Osteoblast (primary cell): Measurements from ENCODE around the gene CEBPB. TPM values are rescaled to one million over a fixed set of nuclear protein-coding genes. Genes with fewer than 3 reads are reported as not detected.

ENCODE experiments used
- DNase-seq: peaks from one replicate; pipeline ENCODE4 v3.0.0; 2011; ENCODE audit warnings: low spot score, mixed read lengths; ENCODE audit not compliant: insufficient read length; ENCODE audit errors: missing footprints
- H2AFZ ChIP-seq: 2 replicates; pipeline ENCODE4 v1.6.0; 2011; ENCODE audit warnings: mild to moderate bottlenecking, low read length
- H3K27ac ChIP-seq: 2 replicates; pipeline ENCODE4 v1.5.1; 2011; ENCODE audit warnings: mild to moderate bottlenecking, low read depth, low read length, moderate library complexity
- H3K27me3 ChIP-seq: 2 replicates; pipeline ENCODE4 v1.6.0; 2012; ENCODE audit warnings: mild to moderate bottlenecking, control low read depth, inconsistent platforms, low read length, moderate library complexity; ENCODE audit not compliant: insufficient read depth
- H3K36me3 ChIP-seq: 2 replicates; pipeline ENCODE4 v1.5.1; 2011; ENCODE audit warnings: mild to moderate bottlenecking, low read length, control low read depth, moderate library complexity; ENCODE audit not compliant: insufficient read depth
- H3K4me1 ChIP-seq: 2 replicates; pipeline ENCODE4 v1.5.1; 2011; ENCODE audit warnings: mild to moderate bottlenecking, low read length, control low read depth, moderate library complexity; ENCODE audit not compliant: insufficient read depth
- H3K4me2 ChIP-seq: 2 replicates; pipeline ENCODE4 v1.6.0; 2011; ENCODE audit warnings: mild to moderate bottlenecking, low read length; ENCODE audit not compliant: insufficient read depth
- H3K4me3 ChIP-seq: fragments of 200-600 bp; sonication (generic); 3 replicates; pipeline ENCODE4 v1.5.1; 2012; ENCODE audit warnings: mild to moderate bottlenecking, low read length, inconsistent platforms; ENCODE audit not compliant: insufficient read depth
- H3K79me2 ChIP-seq: 2 replicates; pipeline ENCODE4 v1.6.0; 2012; ENCODE audit warnings: mild to moderate bottlenecking, low read length, control low read depth, inconsistent platforms; ENCODE audit not compliant: insufficient read depth
- H3K9me3 ChIP-seq: 2 replicates; pipeline ENCODE4 v1.5.1; 2011; ENCODE audit warnings: low read depth, low read length, control low read depth
- H4K20me1 ChIP-seq: 2 replicates; pipeline ENCODE4 v1.6.0; 2012; ENCODE audit warnings: mild to moderate bottlenecking, low read length, control low read depth; ENCODE audit not compliant: insufficient read depth
- CTCF ChIP-seq: IDR thresholded peaks from 2 replicates; pipeline ENCODE4 v1.5.1; 2011; ENCODE audit warnings: mild to moderate bottlenecking, low read depth, low read length, moderate library complexity; ENCODE audit errors: extremely low read depth
- total RNA-seq: library from RNA; depleted of rRNA; stranded (reverse); fragments of >200 nt; gene quantifications from 2 replicates; pipeline ENCODE4 v1.2.3, GENCODE V29; 2012

The CEBPB gene
- total RNA-seq, 1 donor = 79.3 TPM

- H3K4me2 ChIP-seq = no peak overlapping the region
- H3K4me3 ChIP-seq = no peak overlapping the region
- peaks cover 7% of the 10 kb centered on the region for H3K4me1 ChIP-seq
- H3K9me3 ChIP-seq = no peaks in the 10 kb centered on the region
- H2AFZ ChIP-seq = peak overlapping the region; percentile 41
- no peaks in the 10 kb centered on the region for H3K36me3 ChIP-seq
- H3K79me2 ChIP-seq = peaks cover 5% of the 10 kb centered on the region
- no peaks in the 10 kb centered on the region for H3K27me3 ChIP-seq
- peaks cover 3% of the 10 kb centered on the region for H4K20me1 ChIP-seq
- TF ChIP-seq CTCF = no peak
- DNase-seq = peak; percentile 53
- no peak overlapping the region for H3K27ac ChIP-seq
Measured at GRCh38 chr20:50186987-50187402, 3.6 kb upstream of the CEBPB start.

GRCh38 chr20:50187403-50188051 lies 3.1 kb upstream of the CEBPB start:
- peak; percentile 91 for DNase-seq
- H4K20me1 ChIP-seq = peaks cover 6% of the 10 kb centered on the region
- H3K27ac ChIP-seq = no peak overlapping the region
- H3K9me3 ChIP-seq = no peaks in the 10 kb centered on the region
- TF ChIP-seq CTCF = no peak
- no peak overlapping the region for H3K4me2 ChIP-seq
- no peak overlapping the region for H3K4me3 ChIP-seq
- peaks cover 10% of the 10 kb centered on the region for H3K79me2 ChIP-seq
- H3K4me1 ChIP-seq = peaks cover 7% of the 10 kb centered on the region
- H3K27me3 ChIP-seq = no peaks in the 10 kb centered on the region
- peak overlapping the region; percentile 41 for H2AFZ ChIP-seq
- H3K36me3 ChIP-seq = no peaks in the 10 kb centered on the region

- no peaks in the 10 kb centered on the region for H3K36me3 ChIP-seq
- TF ChIP-seq CTCF = no peak
- H3K4me1 ChIP-seq = peaks cover 7% of the 10 kb centered on the region
- peaks cover 18% of the 10 kb centered on the region for H3K79me2 ChIP-seq
- no peak overlapping the region for H3K27ac ChIP-seq
- no peak overlapping the region for H3K4me2 ChIP-seq
- H2AFZ ChIP-seq = no peak overlapping the region
- no peak for DNase-seq
- H3K9me3 ChIP-seq = no peaks in the 10 kb centered on the region
- peaks cover 13% of the 10 kb centered on the region for H4K20me1 ChIP-seq
- no peaks in the 10 kb centered on the region for H3K27me3 ChIP-seq
- no peak overlapping the region for H3K4me3 ChIP-seq
Measured at GRCh38 chr20:50188287-50188688, 2.3 kb upstream of the CEBPB start.

- Histone ChIP-seq H3K4me3 (no peak overlapping the region), H2AFZ (no peak overlapping the region), H3K9me3 (no peaks in the 10 kb centered on the region), H3K4me1 (peaks cover 14% of the 10 kb centered on the region), H3K27me3 (no peaks in the 10 kb centered on the region), H4K20me1 (peaks cover 21% of the 10 kb centered on the region), H3K4me2 (no peak overlapping the region), H3K79me2 (peaks cover 25% of the 10 kb centered on the region), H3K27ac (no peak overlapping the region), H3K36me3 (no peaks in the 10 kb centered on the region)
- no peak for DNase-seq
- TF ChIP-seq CTCF = no peak
Measured at GRCh38 chr20:50188879-50189680, 1.6 kb upstream of the CEBPB start.
